HG02884 (cell line): ENCODE results near the gene ATP6V1G1.
"Not testable (repeated sequence)": the region's sequence is repeated elsewhere in the genome, so short reads cannot be mapped to it uniquely, and the experiment has no call there.

Experiments
- ATAC-seq: cut with Tn5 transposase; IDR thresholded peaks from one replicate; pipeline ENCODE4 v1.9.1; 2021; ENCODE audit warnings: mild to moderate bottlenecking, moderate library complexity; ENCODE audit not compliant: unreplicated experiment

The ATP6V1G1 gene

DNA sequence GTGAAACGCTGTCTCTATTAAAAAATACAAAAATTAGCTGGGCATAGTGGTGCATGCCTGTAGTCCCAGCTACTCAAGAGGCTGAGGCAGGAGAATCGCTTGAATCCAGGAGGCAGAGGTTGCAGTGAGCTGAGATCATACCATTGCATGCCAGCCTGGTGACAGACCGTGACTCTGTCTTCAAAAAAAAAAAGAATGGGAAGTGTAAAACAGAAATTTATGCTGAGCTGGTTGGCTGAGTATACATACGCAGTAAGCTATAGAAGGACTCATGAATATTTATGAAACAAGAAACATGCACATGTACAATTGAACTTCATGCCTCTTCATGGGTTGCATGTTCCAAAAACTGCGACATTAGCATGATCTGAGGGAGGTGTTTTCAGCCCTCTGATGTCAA is 10.8 kb upstream of the ATP6V1G1 start:
- not testable (repeated sequence) for ATAC-seq

GRCh38 chr9:114578134-114578533 is 9.4 kb upstream of the ATP6V1G1 start:
- ATAC-seq: not testable (repeated sequence)

DNA sequence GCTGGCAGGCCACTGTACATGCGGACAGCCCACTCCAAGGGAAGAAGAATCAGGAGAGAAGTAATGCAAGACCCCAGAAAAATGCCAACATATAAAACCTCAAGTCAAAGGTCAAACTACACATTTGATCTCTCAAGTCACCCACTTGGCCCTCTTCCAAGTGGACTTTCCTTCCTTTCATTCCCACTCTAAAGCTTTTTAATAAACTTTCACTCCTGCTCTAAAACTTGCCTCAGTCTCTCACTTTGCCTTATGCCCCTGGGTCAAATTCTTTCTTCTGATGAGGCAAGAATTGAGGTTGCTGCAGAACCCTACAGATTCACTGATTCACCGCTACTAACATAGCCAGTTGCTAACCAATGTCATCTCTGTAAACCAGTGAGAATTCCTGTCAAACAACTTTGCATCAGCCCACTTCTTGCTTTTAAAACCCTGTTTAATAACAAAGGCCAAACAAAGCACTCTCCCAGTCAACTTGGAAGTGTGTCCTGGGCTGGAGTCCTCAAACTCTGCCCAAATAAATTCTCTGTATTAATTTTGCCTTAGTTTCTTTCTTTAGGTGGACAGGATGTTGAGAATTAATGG is 6.9 kb upstream of the ATP6V1G1 start:
- ATAC-seq: no peak

- ATAC-seq: no peak
Observed at GRCh38 chr9:114583371-114584155, 4.0 kb upstream of the ATP6V1G1 start.

GRCh38 chr9:114588210-114588609 is 641 bp downstream of the ATP6V1G1 start:
- no peak for ATAC-seq

- no peak for ATAC-seq
Observed at GRCh38 chr9:114588651-114589526, 1.3 kb downstream of the ATP6V1G1 start.

DNA sequence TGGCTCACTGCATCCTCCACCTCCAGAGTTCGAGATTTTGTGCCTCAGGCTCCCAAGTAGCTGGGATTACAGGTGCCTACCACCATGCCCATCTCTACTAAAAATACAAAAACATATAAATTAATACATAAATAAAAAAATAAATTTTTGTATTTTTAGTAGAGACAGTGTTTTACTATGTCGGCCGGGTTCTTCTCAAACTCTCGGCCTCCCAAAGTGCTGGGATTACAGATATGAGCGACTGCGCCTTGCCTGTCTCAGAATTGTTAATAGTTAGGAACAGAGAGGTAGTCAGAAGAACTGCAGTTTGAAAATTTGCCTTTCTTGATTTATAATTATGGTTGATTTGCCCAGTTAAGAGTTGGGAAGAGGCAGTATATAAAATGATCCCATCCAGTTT is 2.8 kb downstream of the ATP6V1G1 start:
- no peak for ATAC-seq

- ATAC-seq: no peak
Observed at GRCh38 chr9:114591291-114591787, 3.8 kb downstream of the ATP6V1G1 start.

DNA sequence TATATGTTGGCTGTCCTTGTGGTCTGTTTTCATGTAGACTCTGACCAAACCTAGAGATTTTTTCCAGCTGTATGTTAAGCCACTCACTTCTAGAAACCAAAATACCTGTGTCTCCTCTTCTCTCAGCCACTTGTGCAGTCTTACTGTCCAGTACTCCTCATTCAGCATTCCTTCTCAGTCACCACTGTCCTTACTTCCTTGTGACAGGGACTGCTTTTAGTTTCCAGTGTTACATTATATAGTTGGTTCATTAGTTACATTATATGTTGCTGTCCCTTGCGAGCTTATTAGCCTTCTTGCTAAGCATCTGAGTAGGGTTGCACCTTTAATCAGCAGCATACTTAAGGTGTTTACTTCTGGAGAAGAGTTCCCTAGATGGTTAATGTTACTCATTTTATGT is 4.3 kb downstream of the ATP6V1G1 start:
- ATAC-seq: no peak

DNA sequence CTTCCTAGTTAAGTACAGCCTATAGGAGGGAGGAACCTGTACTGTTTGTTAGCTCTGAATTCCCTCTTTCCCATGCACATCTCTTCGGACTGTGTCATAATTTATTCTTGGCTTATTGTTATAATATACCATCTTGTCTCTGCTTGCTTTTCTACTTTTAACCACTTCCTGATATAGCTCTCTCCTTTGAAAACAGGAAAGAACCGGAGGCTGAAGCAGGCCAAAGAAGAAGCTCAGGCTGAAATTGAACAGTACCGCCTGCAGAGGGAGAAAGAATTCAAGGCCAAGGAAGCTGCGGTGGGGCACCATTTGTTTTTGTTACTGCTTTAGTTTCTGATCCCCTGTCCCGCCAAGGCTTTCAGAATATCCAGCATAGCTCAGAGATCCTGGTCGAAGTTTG is 4.8 kb downstream of the ATP6V1G1 start:
- no peak for ATAC-seq

DNA sequence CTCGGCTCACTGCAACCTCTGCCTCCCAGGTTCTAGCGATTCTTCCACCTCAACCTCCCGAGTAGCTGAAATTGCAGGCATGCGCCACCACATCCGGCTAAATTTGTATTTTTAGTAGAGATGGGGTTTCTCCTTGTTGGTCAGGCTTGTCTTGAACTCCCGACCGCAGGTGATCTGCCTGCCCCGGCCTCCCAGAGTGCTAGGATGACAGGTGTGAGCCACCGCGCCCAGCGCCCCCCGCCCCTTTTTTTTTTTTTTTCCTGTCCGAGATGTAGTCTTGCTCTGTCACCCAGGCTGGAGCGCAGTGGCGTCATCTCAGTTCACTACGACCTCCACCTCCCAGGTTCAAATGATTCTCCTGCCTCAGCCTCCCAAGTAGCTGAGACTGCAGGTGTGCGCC is 6.6 kb downstream of the ATP6V1G1 start:
- ATAC-seq: no peak

GRCh38 chr9:114600502-114601248 is 13.1 kb downstream of the ATP6V1G1 start:
- ATAC-seq: not testable (repeated sequence)

DNA sequence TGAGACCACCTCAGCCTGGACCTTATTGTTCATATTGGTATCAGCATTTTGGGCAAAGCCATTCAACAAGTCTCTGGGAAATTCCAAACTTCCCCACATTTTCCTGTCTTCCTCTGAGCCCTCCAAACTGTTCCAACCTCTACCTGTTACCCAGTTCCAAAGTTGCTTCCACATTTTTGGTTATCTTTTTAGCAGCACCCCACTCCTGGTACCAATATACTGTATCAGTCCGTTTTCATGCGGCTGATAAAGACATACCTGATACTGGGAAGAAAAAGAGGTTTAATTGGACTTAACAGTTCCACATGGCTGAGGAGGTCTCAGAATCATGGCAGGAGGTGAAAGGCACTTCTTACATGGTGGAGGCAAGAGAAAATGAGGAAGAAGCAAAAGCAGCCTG is 14.2 kb downstream of the ATP6V1G1 start:
- not testable (repeated sequence) for ATAC-seq

- no peak for ATAC-seq
Observed at GRCh38 chr9:114602620-114603019, 15.1 kb downstream of the ATP6V1G1 start.

GRCh38 chr9:114603248-114603647 is 15.7 kb downstream of the ATP6V1G1 start:
- ATAC-seq: no peak

GRCh38 chr9:114604989-114605388 is 17.4 kb downstream of the ATP6V1G1 start:
- no peak for ATAC-seq

DNA sequence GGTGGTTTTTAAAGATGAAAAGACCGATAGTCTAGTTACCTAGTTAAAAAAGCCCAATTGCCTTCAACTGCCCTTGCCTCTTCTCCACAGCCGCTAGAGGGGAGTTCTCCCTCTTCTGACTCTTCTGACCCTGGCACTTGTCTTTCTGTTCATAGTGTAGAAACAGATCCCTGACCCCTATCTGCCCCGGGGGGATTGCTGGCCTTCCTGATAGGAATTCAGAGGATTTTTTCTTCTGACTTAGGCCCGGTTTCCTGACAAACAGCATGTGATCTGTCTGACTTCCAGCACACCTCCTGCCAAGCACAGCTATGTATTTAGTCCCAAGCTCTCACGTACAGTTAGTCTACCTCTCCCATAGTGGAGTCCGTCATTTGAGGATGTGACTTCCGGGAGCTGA is 18.5 kb downstream of the ATP6V1G1 start:
- no peak for ATAC-seq

DNA sequence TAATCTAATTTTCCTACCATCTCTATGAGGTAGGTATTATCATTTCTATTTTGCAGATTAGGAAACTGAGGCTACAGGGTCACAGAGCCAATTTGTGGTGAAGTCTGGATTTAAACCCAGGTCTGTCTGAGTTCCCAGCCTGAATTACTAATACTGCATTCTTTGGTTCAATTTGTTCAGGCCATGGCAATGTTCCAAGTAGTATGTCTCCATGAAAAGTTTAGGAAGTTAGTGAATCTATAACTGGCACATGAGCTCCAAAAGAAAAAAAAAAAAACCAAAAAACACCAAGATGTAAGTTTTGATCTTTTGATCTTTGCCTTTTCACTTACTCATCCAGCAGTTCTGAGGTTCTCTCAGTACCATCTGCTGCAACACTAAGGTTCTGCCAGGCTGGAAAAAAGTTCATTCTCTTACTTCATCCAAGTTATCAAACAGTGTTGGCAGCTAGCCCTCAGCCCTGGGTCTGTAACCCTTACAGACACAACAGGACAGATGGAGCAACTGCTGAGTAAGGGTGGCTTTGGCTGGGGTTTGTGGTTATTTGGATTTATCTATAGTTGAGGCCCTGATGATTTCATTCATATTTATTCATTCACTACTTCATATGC is 19.1 kb downstream of the ATP6V1G1 start:
- no peak for ATAC-seq

- peak; percentile 46 for ATAC-seq
Observed at GRCh38 chr9:114607671-114608524, 20.3 kb downstream of the ATP6V1G1 start.

- ATAC-seq: no peak
Observed at GRCh38 chr9:114608525-114608796, 20.9 kb downstream of the ATP6V1G1 start.
